Retinal pigment epithelial cell (primary cell): Measurements from ENCODE around the gene TBL3.

Experiments
- DNase-seq: peaks from one replicate; pipeline ENCODE4 v3.0.0-alpha.2; 2010; ENCODE audit warnings: low read depth
- H3K4me3 ChIP-seq: 2 replicates; pipeline ENCODE4 v1.5.1; 2011; ENCODE audit warnings: mild to moderate bottlenecking, low read length, control low read depth, moderate library complexity
- TF ChIP-seq, protein P1 (sequence below): conservative IDR thresholded peaks from 2 replicates; pipeline ENCODE4 v1.5.1; 2011; ENCODE audit warnings: low read depth, low read length, control low read depth, inconsistent platforms

Gene TBL3

DNA sequence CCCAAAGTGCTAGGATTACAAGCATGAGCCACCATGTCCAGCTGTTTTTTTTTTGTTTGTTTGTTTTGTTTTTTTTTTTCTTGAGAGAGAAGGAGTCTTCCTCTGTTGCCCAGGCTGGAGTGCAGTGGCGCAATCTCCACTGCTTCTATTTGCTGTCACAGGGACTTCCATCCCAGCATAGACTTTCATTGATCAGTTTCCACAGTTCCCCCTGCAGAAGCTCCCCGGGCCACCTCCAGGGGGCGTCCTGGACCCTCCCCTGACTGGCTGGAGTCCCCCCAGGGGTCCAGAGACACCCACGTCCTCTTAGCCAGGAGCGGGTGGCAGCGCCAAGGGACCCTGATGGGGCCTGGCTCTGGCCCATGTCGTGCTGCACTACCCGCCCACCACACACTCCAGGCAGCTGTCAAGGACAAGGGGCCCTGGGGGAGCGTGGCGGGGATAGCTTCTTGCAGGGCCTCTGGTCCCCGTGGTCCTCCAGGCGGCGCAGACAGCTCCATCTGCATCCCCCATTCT, 44.6 kb downstream of the TBL3 start:
- H3K4me3 ChIP-seq: no peak overlapping the region
- TF ChIP-seq, protein P1, sequence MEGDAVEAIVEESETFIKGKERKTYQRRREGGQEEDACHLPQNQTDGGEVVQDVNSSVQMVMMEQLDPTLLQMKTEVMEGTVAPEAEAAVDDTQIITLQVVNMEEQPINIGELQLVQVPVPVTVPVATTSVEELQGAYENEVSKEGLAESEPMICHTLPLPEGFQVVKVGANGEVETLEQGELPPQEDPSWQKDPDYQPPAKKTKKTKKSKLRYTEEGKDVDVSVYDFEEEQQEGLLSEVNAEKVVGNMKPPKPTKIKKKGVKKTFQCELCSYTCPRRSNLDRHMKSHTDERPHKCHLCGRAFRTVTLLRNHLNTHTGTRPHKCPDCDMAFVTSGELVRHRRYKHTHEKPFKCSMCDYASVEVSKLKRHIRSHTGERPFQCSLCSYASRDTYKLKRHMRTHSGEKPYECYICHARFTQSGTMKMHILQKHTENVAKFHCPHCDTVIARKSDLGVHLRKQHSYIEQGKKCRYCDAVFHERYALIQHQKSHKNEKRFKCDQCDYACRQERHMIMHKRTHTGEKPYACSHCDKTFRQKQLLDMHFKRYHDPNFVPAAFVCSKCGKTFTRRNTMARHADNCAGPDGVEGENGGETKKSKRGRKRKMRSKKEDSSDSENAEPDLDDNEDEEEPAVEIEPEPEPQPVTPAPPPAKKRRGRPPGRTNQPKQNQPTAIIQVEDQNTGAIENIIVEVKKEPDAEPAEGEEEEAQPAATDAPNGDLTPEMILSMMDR: peak; percentile 59
- DNase-seq: no peak

DNA sequence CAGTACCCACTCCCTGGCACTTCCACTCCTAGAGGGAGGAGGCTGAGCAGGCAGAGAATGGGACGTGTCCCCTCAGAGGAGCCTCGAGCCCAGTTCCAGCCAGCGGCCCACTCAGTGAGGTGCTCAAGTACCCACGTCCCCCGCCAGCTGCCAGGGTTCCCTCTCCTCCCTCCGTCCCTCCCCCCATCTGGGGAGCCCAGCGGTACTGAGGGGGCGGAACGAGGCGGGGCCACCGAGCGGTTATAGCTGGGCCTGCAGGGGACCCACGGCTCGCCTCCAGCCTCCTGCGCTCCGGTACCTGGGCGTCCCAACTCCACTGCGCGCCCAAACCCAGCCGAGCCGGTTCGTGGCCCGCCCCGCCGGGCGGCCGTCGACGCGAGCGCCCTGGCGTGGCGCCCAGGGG, 47.7 kb downstream of the TBL3 start, which contains the start of gene NPW:
Gene NPW (plus strand): TSS at position 268 of the 403 bp plus-strand sequence.
- H3K4me3 ChIP-seq: peak within 1 kb of the TSS; percentile 20
- DNase-seq: no peak
- TF ChIP-seq, protein P1: no peak

DNA sequence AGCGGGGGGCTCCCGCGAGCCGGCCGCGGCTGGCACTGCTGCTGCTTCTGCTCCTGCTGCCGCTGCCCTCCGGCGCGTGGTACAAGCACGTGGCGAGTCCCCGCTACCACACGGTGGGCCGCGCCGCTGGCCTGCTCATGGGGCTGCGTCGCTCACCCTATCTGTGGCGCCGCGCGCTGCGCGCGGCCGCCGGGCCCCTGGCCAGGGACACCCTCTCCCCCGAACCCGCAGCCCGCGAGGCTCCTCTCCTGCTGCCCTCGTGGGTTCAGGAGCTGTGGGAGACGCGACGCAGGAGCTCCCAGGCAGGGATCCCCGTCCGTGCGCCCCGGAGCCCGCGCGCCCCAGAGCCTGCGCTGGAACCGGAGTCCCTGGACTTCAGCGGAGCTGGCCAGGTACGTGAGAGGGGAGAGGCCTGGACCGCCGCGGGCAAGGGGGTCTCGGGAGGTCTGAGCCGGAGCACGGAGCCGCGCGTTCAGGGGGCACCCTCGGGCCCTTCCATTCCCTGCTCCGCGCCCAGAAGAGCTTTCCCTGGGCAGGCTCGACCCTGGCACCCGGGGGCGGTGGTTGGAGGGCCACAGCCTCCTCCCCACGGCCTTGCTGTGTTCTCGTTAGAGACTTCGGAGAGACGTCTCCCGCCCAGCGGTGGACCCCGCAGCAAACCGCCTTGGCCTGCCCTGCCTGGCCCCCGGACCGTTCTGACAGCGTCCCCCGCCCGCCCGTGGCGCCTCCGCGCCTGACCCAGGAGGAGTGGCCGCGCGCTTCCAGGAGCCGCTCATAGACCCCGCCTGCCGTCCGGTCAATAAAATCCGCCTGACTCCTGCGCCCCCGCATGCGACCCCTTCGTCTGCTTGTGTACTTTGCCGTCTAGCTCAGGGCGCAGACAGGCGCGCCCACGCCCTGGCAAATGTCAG, 48.3 kb downstream of the TBL3 start:
- no peak for DNase-seq
- TF ChIP-seq, protein P1: no peak
- peak overlapping the region; percentile 20 for H3K4me3 ChIP-seq

DNA sequence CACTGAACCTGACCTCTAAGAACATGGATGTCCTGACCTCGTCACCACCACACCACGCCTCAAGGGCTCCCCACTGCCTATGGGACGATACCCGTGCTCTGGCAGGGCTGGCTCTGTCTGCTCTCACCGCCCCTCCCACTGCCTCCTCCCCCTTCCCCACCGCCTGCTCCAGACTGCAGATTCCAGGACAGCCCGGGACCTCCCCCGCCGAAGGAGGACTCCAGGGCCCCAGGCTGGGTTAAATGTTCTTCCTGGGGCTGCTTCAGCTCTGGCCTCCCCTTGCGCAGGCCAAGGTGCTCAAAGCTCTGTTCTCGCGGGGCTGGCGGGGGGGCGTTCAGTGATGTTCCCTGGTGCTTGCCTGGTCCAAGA, 50.9 kb downstream of the TBL3 start:
- no peak for DNase-seq
- H3K4me3 ChIP-seq: peak overlapping the region; percentile 32
- TF ChIP-seq, protein P1: no peak

GRCh38 chr16:2023092-2024031, 51.5 kb downstream of the TBL3 start:
- H3K4me3 ChIP-seq: peak overlapping the region; percentile 32
- TF ChIP-seq, protein P1: peak; percentile 91
- DNase-seq: no peak

- DNase-seq: no peak
- H3K4me3 ChIP-seq: no peak overlapping the region
- TF ChIP-seq, protein P1: no peak
Measured at GRCh38 chr16:2024032-2024420, 52.2 kb downstream of the TBL3 start.
